ENCODE measurements around the gene RNF20.

GRCh38 chr9:101604296-101604695 is 70.6 kb downstream of the RNF20 start:
- no peak for TF ChIP-seq EZH2 (IDR thresholded peaks at IDR 0.05; ENCODE audit: borderline replicate concordance, insufficient read depth, low read depth, low read length, poor library complexity, severe bottlenecking)
- TF ChIP-seq CTCF (IDR thresholded peaks at IDR 0.05), result no peak
